Measurements from ENCODE around the gene GPM6B. TPM values are rescaled to one million over a fixed set of nuclear protein-coding genes. Genes with fewer than 3 reads are reported as not detected.

Gene GPM6B
- total RNA-seq, 6 experiments from 2014 or later = not detected

DNA sequence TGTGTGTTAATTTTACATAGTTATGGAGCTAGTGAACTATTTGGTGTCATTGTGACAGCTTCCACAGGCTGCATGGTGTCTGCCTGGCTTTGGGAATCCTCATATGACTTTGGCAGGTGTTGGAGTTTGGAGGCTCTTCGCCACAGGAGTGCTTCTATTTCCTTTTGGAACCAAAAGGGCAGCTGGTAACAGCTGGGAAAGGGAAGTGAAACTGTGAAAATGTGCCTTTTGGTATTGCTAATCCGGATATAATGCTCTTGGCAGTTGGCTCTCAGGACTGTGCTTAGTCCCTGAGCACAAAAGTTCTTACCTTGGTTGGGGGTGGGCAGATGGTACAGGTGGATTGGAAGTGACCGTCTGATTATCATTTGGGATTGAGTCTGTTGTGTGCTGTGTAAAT is 64.2 kb downstream of the GPM6B start:
- no peak for DNase-seq
- TF ChIP-seq, protein P1, sequence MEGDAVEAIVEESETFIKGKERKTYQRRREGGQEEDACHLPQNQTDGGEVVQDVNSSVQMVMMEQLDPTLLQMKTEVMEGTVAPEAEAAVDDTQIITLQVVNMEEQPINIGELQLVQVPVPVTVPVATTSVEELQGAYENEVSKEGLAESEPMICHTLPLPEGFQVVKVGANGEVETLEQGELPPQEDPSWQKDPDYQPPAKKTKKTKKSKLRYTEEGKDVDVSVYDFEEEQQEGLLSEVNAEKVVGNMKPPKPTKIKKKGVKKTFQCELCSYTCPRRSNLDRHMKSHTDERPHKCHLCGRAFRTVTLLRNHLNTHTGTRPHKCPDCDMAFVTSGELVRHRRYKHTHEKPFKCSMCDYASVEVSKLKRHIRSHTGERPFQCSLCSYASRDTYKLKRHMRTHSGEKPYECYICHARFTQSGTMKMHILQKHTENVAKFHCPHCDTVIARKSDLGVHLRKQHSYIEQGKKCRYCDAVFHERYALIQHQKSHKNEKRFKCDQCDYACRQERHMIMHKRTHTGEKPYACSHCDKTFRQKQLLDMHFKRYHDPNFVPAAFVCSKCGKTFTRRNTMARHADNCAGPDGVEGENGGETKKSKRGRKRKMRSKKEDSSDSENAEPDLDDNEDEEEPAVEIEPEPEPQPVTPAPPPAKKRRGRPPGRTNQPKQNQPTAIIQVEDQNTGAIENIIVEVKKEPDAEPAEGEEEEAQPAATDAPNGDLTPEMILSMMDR (IDR thresholded peaks at IDR 0.05) = no peak
- no peak overlapping the region for H3K4me3 Mint-ChIP-seq
- H3K36me3 Mint-ChIP-seq (ENCODE audit: low read depth) = 0 out of 2 replicates have a peak, but pooled peaks cover 5% of the 10 kb centered on the region
- peaks cover 10% of the 10 kb centered on the region for H3K4me1 Mint-ChIP-seq (ENCODE audit: low read depth)
- no peaks in the 10 kb centered on the region for H3K27me3 Mint-ChIP-seq (ENCODE audit: insufficient read depth)
- H3K27ac Mint-ChIP-seq = no peak overlapping the region
- no peaks in the 10 kb centered on the region for H3K9me3 Mint-ChIP-seq

DNA sequence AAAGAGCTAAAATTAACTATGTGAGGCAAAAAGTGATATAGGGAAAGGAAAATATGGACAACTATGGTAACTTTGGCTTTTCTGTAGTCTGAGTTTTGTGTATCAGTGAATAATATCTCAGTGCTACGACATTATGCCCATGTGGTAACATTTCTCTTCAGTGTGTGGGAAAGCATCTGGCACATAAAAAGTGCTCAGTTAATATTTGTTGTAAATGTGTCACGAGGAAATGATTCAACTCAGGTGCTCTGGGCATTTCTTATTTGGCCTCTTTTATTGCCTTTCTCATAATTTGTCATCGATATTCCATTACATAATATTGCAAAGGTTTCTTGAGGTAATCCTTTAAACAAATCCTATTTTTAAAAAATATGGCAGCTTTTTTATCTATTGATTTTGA is 64.8 kb downstream of the GPM6B start:
- DNase-seq = no peak
- H3K9me3 Mint-ChIP-seq = no peaks in the 10 kb centered on the region
- no peaks in the 10 kb centered on the region for H3K27me3 Mint-ChIP-seq (ENCODE audit: insufficient read depth)
- 0 out of 2 replicates have a peak, but pooled peaks cover 5% of the 10 kb centered on the region for H3K36me3 Mint-ChIP-seq (ENCODE audit: low read depth)
- peaks cover 15% of the 10 kb centered on the region for H3K4me1 Mint-ChIP-seq (ENCODE audit: low read depth)
- TF ChIP-seq, protein P1 (IDR thresholded peaks at IDR 0.05) = no peak
- no peak overlapping the region for H3K4me3 Mint-ChIP-seq
- no peak overlapping the region for H3K27ac Mint-ChIP-seq

DNA sequence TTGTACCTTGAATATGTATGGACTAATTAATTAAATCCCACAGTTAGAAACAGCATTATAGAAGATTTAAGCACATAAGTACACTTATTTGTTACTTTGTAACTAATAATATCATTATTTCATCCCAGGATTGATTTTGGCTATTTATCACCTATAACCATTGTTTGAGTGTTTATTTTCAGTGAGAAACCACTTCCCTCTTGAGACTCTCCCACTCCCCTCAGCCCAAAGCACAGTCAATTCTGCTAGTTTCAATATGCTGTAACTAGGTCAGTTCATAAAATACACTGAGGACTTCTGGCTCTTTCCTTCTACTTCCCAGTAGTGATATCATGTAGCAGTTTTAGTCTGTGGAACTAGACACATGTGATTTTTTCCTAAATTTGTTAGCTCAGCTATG is 66.1 kb downstream of the GPM6B start:
- TF ChIP-seq, protein P1 (IDR thresholded peaks at IDR 0.05) = no peak
- no peak for DNase-seq
- H3K4me3 Mint-ChIP-seq = no peak overlapping the region
- no peak overlapping the region for H3K27ac Mint-ChIP-seq
- no peaks in the 10 kb centered on the region for H3K9me3 Mint-ChIP-seq
- H3K36me3 Mint-ChIP-seq (ENCODE audit: low read depth) = 0 out of 2 replicates have a peak, but pooled peaks cover 5% of the 10 kb centered on the region
- H3K27me3 Mint-ChIP-seq (ENCODE audit: insufficient read depth) = no peaks in the 10 kb centered on the region
- peaks cover 15% of the 10 kb centered on the region for H3K4me1 Mint-ChIP-seq (ENCODE audit: low read depth)

DNA sequence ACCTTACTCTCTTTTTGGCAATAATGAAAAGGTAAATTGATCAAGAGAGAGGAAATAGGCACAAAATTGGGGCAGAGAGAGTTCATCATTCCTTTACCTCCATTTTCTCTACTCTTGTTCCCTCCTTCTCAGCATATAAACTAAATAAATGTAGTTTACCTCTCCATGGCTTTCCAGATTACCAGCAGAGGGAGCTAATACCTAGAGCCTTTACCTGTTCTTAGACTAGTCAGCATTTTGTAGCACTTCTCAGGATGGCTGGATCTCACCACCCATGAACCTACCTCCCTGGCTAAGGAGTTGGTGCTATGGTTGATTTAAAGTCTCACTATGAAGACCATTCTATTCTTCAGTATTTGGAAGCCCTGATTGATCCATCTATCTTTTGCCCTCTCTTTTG is 66.7 kb downstream of the GPM6B start:
- Mint-ChIP-seq H3K9me3 (no peaks in the 10 kb centered on the region), H3K4me1 (ENCODE audit: low read depth) (peaks cover 15% of the 10 kb centered on the region), H3K36me3 (ENCODE audit: low read depth) (0 out of 2 replicates have a peak, but pooled peaks cover 5% of the 10 kb centered on the region), H3K4me3 (no peak overlapping the region), H3K27me3 (ENCODE audit: insufficient read depth) (no peaks in the 10 kb centered on the region), H3K27ac (no peak overlapping the region)
- TF ChIP-seq, protein P1 (IDR thresholded peaks at IDR 0.05) = peak; percentile 75
- peak; percentile 25 for DNase-seq

DNA sequence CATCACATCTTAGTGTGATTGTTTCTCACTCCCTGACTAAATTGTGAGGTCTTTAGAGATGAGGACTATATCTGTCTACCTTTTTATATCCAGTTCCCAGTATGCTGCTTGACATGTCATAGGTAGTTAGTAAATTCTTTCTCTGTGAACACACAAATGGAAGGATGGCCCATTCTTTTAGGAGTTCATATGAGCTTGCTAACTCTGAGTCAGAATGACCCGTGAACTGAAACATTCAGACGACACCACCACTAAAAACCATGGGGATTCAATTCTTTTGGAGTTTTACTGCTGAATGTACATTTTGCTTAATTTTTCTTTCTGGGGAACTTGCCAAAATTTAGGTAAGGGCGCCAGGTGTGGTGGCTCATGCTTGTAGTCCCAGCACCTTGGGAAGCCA is 68.4 kb downstream of the GPM6B start:
- no peaks in the 10 kb centered on the region for H3K27me3 Mint-ChIP-seq (ENCODE audit: insufficient read depth)
- H3K27ac Mint-ChIP-seq = peak overlapping the region; percentile 73
- no peaks in the 10 kb centered on the region for H3K9me3 Mint-ChIP-seq
- TF ChIP-seq, protein P1 (IDR thresholded peaks at IDR 0.05) = no peak
- peak; percentile 21 for DNase-seq
- no peak overlapping the region for H3K4me3 Mint-ChIP-seq
- 0 out of 2 replicates have a peak, but pooled peaks cover 5% of the 10 kb centered on the region for H3K36me3 Mint-ChIP-seq (ENCODE audit: low read depth)
- peaks cover 15% of the 10 kb centered on the region for H3K4me1 Mint-ChIP-seq (ENCODE audit: low read depth)

DNA sequence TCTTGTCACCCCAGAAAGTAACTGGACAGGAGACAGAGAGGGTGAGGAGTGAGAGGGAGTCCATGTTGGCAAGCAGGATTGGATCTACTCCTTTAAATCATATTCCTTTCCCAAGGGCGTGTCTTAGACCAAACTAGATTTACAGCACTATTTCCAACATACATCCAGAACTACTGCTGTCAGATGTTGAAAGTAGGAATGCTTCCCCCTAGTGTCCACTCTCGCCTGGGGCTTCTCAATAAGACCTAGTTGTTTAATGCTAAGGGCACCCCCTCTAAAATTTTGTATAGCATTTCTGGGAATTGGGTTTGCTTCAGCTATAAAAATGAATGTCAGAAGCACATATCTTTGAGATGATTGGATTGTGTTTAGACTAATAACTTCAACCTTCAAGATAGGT is 69.1 kb downstream of the GPM6B start:
- TF ChIP-seq, protein P1 (IDR thresholded peaks at IDR 0.05) = peak; percentile 71
- H3K9me3 Mint-ChIP-seq = no peaks in the 10 kb centered on the region
- H3K27me3 Mint-ChIP-seq (ENCODE audit: insufficient read depth) = no peaks in the 10 kb centered on the region
- peak overlapping the region; percentile 57 for H3K27ac Mint-ChIP-seq
- 0 out of 2 replicates have a peak, but pooled peaks cover 1% of the 10 kb centered on the region for H3K36me3 Mint-ChIP-seq (ENCODE audit: low read depth)
- no peak overlapping the region for H3K4me3 Mint-ChIP-seq
- DNase-seq = peak; percentile 51
- H3K4me1 Mint-ChIP-seq (ENCODE audit: low read depth) = peaks cover 15% of the 10 kb centered on the region

Measured in HFFc6 (cell line).